GM21390 (cell line): ENCODE data around the gene BRSK2.

Source experiments
- ATAC-seq: cut with Tn5 transposase; IDR thresholded peaks from one replicate; pipeline ENCODE4 v1.9.1; 2021; ENCODE audit not compliant: unreplicated experiment

BRSK2 gene

DNA sequence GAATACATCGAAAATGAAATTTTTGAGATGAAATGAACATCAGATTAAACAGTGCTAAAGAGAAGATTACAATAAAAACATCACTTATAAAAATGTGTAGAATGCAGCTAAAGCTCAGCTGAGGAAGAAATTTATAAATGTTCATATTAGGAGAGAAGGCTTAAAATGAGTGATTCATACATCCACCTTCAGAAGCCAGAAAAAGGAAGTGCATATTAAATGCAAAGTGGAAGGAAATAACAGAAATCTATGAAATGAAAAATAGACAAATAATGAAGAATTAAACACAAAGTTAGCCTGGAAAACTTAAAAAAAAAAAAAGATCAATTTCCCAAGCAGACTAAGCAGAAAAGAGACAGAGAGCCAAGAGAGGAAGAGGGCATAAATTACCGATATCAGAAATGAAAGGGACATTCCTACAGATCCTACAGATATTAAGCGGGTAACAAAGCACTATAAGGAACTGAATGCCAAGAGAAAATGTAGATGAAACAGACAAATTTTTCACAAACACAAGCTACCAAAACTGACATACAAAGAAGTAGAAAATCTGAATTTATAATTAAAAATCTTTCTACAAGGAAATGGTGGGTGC, 104.0 kb downstream of the BRSK2 start:
- ATAC-seq: no peak

GRCh38 chr11:1494650-1495049, 104.9 kb downstream of the BRSK2 start:
- ATAC-seq: no peak

DNA sequence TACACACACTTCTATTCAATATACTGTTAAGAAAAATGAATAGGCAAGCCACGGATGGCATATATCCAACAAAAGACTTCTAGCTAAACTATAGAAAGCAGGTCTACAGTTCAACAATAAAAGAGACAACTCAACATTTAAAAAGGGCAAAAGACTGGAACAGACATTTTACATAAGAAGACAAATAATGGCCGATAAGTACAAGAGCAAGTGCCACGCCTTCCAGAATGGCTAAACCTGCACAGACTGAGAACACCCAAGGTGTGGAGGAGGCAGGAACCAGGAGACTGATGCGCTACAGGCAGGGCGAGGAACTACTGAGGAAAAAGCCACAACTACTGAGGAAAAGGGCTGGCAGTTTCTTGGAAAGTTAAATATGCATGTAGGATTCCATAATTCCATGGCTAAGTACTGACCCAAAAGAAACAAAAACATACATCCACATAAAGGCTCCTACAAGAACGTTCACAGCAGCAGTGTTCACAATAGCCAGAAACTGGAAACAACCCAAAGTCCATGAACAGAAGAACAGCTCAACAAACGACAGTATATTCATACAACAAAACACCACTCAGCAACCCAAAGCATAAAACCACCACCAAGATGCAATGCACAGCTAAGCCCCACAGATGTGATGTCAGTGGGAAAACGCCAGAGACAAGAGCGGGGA, 106.5 kb downstream of the BRSK2 start:
- no peak for ATAC-seq

- no peak for ATAC-seq
These were observed 107.0 kb downstream of the BRSK2 start for GRCh38 chr11:1496761-1497095.

DNA sequence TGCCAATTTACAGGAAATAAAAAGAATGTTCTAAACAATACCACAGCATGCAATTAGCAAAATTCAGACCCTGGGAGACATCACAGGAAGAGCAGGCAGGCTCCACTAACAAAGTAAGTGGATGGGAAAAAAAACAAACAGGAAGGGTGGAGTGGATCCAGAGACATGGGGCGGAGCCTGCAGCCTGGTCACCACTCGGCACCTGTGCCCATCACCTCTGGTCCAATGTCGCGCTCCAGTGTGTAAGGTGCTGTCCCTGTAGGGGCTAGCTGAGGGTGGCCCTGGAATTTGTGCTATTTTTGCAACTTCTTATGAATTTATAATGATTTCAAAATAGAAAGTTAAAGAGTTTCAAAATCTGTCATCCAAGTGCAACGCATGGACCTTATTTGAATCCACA, 107.9 kb downstream of the BRSK2 start:
- ATAC-seq: no peak

GRCh38 chr11:1498262-1498661, 108.5 kb downstream of the BRSK2 start:
- ATAC-seq: no peak

DNA sequence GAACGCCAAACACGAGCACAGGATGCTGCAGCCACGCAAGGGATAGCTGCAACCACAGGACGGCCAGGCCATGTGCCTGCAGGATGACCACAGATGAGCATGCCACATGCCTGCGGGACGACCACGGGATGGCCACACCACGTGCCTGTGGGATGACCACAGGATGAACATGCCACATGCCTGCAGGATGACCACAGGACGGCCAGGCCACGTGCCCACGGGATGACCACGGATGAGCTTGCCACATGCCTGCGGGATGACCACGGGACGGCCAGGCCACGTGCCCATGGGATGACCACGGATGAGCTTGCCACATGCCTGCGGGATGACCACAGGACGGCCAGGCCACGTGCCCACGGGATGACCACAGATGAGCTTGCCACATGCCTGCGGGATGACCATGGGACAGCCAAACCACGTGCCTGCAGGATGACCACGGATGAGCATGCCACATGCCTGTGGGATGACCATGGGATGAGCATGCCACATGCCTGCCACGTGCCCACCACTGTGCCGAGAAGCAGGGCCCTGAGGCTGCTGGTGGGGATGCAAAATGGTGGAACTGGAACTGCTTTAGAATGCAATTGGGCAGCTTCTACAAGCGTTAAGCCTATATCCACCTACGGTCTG, 109.6 kb downstream of the BRSK2 start:
- ATAC-seq: no peak

DNA sequence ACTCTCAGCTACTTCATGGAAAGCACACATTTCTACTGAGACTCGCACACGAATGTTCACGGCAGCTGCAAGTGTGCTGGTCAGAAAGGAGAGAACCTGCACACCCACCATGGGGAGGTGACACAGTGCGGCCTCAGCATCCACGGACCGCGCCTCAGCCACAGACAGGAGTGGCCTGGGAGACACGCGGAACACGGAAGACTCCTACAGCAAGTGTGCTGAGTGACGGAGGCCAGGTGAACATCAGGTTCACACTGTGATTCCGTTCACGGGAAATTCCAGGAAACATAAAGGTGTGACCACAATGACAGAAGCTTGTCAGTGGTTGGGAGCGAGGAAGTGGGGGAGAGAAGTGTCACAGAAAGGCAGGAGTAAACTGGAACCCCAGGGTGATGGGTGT, 110.2 kb downstream of the BRSK2 start:
- no peak for ATAC-seq

- ATAC-seq: no peak
These were observed 111.0 kb downstream of the BRSK2 start for GRCh38 chr11:1500466-1501420.

DNA sequence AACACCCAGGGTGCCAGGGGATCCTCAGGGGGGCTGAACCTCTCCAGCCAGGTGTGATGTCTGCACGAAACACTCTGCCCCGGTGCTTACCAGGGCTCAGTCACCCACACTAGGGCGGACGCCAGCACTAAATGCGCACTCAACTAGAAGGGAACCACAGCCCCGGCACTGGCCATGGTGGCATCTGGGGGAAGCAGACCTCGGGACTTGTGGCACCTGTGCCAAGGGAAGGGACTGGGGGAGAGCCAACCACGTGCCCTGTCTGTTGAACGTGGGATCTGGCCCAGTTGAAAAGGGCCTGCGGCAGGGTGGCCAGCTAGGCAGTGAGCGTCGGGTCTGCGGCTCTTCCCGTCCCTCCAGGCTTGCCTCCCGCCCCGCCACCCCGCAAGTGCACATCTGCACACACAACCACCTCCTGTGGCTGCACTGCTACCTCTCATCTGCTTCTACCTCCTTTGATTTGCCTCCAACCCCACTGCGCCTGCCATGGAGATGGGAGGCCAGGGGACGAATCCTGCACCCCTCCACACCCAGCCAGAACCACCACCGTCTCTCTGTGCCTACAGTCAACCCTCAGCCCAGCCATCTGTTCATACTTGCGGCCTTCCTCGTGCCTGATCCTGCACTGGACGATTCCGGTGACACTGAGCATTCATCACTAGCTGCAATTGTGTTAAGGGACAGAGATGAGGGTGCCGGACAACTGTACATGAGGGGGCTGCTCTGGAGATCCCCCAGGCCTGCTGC, 111.9 kb downstream of the BRSK2 start:
- ATAC-seq: no peak

DNA sequence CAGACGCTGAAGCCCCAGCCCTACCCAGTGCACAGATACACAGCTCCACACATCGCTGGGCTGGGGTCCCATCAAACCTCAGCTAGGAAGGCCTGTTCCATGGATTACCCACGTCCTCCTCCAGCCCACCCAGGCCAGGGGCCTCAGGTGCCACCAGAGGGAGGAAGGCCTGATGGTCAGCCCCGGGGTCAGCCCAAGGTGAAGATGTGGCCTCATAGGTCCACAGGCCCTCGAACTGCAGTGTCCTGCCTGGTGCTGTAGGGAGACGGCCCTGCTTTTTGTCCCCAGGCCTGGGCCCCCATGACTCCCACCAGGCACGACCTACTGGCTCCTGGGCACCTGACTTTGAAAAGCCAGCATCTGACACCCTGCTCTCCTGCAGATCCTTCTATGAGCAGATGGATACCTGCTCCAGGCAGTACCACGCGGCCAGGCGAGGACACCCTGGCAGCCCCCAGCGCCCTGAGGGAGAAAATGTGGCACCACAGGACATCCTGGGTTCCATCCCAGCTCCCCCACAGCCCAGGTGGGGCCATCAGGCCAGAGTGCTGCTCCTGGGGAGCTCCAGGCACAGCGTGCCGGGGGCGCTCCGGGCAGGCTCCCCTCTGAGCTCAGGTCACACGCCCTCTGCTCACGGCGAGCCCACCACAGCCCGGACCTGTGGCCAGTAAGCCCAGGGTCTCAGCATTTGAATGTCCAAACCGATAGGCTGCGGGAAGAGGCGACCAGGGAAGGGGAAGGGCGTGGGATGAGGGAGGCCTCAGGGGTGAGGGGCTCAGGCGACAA, 112.6 kb downstream of the BRSK2 start:
- ATAC-seq: no peak

DNA sequence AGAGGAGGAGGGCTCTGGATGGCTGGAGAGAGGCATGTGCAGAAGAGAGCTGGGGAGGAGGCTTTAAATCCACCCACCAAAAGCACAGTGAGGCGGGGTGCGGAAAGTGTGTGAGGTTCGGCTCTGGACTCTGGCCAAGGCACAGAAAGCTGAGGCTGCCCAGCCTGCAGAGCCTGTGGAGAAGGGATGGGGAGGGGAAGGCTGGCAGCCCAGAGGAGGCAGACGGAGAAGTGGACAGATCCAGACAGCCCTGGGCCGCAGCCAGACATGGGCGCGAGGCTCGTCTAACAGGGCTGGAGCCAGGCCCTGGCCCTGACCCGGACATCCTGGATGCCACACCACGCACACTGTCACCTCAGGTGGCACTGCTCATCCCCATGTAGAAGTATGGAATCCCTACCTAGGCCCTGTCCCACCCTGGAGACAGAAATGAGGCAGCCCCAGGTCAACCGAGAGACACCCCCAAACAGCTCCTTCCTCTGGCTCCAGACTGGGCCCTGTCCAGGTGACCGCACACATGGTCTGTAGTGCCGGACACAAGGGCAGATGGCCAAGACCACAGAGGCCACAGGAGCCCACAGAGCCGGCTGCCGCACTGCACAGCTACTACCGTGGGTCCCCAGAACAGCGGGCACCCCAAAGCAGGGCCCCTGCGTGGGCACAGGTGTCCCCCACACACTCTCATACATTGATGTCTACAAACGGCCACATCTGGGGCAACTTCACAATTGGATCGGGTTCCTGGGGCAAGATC, 113.4 kb downstream of the BRSK2 start:
- ATAC-seq: no peak

DNA sequence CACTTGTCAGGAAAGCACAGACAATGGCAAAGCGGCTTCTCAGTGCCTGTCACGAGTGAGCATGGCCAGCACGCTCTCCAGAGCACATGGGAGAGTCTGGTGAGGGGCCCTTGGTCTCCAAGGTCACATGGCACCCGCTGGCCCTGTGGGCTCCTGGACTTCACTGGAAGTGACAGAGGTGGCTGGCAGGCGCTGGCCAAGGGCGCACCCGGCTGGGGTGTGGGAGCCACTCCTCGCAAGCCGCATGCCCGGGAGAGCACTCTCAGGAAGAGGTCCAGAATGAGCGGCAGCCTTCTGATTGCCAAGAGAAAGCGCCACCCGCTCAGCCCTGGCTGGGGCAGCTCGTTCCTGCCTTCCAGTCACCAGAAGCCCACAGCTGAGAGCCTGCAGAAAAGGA, 114.0 kb downstream of the BRSK2 start:
- no peak for ATAC-seq

GRCh38 chr11:1504138-1504537, 114.4 kb downstream of the BRSK2 start:
- ATAC-seq: no peak

DNA sequence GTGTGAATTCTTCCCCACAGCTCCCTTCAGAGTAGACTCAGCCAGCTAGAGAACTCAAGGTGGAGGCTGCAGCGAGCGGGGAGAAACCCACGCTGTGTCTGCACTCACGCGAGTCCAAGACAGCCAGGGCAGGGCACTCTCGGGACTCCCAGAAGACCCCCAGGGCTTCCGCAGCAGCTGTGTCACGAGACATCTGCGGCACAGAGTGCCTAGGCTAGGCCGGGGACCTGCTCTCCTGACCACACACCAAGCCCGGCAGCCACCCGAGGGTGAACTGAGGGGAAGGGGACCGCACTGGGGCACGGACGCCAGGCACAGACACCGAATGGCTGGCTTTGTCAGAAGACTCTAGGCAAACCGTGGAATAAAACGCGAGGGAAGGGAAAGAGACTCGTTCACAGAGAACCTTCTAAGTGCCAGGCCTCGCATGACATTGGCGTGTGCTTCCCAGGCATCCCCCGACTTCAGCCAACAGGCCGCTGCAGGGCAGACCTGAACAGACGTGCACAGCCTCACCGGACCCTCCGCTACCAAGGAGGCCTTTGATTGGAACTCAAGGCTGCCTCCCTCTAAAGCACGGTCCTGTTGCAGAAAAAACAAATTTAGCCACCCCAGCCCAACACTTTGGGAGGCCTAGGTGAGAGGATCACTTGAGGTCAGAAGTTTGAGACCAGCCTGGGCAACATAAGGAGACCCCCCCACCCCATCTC, 115.0 kb downstream of the BRSK2 start:
- ATAC-seq: no peak

GRCh38 chr11:1505480-1505879, 115.7 kb downstream of the BRSK2 start:
- no peak for ATAC-seq

DNA sequence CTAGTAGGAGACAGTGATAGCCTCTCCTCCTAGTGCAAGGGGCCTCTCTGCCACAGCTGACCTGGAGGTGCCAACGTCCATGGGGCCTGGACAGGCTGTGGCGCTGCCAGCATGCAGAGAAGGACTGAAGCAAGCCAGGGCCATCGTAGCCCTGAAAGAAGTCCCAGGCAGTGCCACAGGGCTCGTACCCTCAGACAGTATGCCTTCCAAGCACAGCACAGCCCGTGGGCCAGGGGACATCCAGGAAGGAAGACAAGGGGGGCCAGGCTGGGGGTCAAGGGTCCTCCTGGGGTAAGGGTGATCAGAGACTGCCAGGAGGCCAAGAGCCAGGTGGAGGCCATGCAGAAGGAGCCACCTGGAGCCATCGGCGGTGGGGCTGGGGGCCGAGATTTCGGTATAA, 117.2 kb downstream of the BRSK2 start:
- no peak for ATAC-seq

- ATAC-seq: no peak
These were observed 117.8 kb downstream of the BRSK2 start for GRCh38 chr11:1507381-1508140.
